Myocyte (in vitro differentiated cells): ENCODE measurements around the gene CNOT9. TPM values are rescaled to one million over a fixed set of nuclear protein-coding genes. Genes with fewer than 3 reads are reported as not detected.

Experiments
- DNase-seq: peaks from one replicate; pipeline ENCODE4 v3.0.0-alpha.2; 2012; ENCODE audit warnings: low read depth
- total RNA-seq: library from RNA; depleted of rRNA; stranded (reverse); fragments of >200 nt; gene quantifications from 2 replicates; pipeline ENCODE4 v1.2.3, GENCODE V29; 2014

CNOT9 gene
- total RNA-seq, 1 donor from 2014 or later, result 60.4 TPM

DNA sequence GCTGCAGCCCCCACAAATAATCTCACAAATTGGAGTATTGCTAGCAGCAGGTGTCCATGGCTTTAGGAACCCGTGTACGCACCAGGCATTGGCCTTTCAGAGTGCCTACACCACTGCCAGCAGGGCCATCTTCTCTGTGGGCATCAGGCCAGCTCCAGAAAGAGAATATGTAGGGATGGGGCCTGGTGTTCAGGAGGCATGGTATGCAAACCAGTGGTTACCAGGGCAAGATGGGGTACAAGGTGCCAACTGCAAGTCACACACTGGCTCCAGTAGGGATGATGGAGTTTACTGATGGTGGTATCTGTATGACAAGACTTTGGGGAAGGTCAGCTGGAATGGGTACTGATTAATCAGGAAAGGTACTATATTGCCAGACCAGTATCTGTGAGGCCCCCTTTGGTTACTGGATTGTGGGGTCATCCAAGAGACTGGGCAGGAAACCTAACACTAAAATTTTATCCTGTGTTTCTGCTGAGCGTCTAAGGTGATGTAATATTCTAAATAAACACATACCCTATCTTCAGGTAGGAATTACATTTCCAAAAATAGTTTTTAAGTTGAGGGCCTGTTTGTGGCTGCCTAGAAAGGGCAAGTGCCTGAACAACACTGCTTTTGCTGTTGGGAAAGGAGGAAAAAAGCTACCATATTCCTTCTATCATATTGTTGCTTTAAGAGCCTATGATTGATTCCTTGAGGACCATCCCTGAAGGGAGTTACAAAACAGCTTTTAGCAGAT lies 9.0 kb downstream of the CNOT9 start:
- peak; percentile 26 for DNase-seq

DNA sequence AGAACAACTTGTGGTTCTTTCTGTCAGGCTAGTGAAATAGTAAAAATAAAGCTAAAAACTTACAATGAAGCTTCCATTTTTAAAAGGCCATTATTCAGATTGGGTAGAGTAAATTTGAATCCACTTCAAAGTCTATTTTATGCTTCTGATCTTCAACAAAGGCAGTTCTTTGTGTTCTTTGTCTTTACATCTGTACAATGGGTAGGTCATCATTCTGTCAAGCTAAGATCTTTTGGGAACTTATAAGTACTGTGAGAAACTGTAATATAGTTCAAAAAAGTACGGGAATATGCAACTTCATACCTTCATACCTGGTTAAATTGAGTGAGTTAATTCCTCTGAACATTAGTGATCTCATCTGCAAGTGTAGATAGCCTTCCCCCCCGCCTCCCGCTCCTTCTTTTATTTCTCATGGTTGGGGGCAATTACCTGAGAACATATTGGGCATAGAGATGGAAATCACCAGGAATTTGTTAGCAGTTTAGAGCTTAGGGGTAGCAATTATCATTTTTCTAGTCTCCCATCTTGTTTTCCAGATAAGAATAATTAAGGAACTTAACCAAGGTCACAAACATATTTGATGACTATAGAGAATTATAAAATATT lies 9.7 kb downstream of the CNOT9 start:
- no peak for DNase-seq

DNA sequence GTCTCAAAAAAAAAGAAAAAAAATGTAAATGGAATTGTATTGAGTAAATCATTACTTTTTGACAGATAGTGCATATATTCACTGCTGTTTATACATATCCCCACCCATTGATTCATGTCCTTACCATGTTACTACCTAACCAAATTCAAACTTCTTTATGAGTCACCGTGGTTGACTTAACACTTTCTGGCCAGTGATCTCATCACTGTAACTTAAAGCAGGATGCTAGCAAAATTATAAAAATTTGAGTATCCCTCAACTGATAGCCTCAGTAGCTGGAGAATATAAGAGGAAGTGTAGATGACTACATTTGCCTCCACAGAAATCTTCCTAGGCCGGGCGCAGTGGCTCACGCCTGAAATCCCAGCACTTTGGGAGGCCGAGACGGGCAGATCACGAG lies 13.4 kb downstream of the CNOT9 start:
- DNase-seq, result no peak

DNA sequence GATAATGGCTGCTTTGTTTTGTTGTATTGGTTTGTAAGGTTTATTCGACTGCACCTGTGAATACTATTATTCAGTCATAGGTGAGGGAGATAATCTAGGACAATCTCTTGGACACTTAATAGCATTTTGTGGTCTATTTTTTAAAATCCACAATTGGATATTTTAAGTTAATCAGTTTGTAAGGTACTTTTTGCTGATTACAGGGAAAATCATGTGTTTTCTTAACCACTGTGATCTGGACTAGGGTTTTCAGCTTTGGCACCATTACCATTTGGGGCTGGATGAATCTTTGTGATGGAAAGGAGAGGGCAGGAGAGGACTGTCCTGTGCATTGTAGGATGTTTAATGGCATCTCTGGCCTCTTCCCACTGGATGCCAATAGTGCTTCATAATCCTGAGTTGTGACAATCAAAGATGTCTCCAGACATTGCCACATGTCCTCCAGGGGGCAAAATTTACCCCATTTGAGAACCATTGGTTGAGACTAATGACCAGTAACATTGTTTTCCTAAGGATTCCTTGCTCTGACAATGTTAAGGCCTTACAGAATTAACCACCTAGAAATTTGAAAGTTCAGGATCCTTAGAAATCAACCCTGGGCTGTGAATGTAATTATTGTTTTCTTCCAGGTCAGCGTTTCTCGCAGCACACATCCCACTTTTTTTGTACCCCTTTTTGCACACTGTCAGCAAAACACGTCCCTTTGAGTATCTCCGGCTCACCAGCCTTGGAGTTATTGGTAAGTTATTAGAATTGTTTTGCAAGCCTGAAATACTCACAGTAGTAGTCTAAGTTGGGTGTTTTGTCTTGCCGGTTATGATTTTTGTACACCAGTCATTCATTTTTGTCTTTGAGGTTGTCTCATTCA lies 15.6 kb downstream of the CNOT9 start:
- DNase-seq, result no peak

DNA sequence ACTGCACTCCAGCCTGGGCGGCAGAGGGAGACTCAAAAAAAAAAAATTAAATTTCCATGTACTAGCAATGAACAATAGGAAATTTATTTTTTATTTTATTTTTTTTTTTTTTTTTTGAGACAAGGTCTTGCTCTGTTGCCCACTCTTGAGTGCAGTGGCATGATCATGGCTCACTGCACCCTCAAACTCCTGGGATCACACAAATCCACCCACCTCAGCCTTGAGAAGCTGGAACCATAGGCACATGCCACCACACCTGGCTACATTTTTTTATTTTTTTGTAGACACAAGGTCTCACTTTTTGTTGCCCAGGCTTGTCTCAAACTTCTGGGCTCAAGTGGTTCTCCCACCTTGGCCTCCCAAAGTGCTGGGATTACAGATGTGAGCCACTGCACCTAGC lies 16.9 kb downstream of the CNOT9 start:
- no peak for DNase-seq

DNA sequence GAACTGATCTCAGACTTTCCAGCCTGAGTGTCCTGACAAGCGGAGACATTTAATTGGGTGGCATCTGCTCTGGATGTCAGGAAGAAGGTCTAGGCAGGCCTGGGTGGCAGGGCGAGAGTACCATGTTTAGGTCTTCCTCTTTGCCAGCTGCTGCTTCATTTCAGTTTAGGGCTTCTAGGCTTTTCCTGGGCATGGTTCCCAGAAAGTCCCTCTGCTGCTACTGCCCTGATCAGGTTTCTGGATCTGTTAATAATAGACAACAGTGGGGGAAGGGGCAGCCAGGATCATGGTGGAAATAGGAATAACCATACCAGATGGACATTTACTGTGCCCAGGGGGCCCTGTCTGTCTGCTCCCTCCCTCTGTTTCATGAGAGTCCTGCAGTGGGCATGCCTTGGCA lies 36.8 kb downstream of the CNOT9 start:
- peak; percentile 99 for DNase-seq

DNA sequence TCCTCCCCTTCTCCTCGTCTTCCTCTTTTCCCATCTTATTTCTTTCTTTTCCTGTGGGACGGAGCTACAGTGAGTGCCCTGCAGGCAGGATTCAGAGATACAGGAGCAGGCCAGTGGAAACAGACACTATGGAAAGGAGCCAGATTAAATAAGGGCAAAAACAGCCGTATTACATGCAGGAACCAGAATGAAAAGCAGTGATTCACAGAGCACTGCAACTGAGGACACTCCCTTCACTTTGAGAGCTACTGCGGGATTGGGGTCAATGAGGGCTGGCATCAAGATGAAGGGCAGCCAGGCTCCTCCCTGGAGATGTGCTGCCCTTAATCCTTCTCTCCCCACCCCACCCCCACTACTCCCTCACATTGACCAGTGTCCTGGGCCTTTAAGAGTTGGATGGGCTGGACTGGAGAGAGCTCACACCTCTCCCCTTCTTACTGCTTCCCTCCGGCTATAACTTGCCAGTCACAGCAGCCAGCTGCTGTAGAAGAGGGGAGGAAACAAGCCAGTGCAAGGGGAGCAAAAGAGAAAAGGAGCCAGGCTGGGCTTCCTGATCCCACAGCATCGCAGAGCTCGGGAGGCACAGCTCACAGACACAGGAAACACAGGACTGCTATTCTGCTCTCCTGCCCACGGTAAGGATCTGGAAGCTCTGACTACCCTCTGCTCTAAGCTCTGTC lies 38.9 kb downstream of the CNOT9 start, which contains the start of gene PLCD4:
Gene PLCD4 (plus strand): TSS at position 464 of the 680 bp plus-strand sequence. CDS start 7,841 bp downstream, outside the sequence.
- DNase-seq, result peak; percentile 96

DNA sequence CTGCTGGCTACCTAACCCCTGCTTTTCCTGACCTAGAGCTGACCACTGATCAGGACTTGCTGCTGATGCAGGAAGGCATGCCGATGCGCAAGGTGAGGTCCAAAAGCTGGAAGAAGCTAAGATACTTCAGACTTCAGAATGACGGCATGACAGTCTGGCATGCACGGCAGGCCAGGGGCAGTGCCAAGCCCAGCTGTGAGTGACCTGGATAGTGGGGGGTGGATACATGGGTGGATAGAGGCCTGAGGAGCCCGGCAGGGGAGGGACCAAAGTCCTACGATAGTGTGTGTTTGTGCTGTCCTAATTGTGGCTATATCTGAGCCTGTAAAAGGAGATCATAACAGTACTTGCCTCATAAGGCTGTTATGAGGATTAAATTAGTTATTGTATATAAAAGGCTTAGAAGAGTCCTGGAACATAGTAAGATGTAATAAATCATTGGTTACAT lies 47.3 kb downstream of the CNOT9 start:
- DNase-seq, result no peak

DNA sequence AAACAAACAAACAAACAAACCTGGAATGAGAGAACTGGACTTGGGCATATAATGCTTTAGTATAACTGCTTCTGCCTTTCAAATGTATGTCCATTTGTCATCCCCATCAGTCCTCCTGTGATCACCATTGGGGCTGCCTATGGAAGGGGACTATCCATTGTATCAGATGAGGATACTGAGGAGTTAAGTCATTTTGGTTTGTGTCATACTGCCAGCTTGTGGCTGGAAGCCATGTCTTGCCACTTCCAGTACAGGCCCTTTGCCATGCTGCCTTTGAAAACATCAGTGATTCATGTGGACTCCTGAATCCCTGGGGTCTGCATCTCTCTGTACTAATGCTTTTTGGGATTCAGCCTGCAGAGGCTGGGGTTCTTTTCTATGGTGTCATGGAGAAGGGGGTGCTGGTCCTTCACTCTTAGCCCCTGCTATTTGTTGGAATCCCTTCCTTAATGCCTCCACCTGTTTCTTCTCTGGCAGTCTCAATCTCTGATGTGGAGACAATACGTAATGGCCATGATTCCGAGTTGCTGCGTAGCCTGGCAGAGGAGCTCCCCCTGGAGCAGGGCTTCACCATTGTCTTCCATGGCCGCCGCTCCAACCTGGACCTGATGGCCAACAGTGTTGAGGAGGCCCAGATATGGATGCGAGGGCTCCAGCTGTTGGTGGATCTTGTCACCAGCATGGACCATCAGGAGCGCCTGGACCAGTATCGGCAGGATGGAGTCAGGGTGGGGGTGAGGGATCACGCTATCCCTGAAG lies 49.6 kb downstream of the CNOT9 start:
- DNase-seq, result peak; percentile 28

DNA sequence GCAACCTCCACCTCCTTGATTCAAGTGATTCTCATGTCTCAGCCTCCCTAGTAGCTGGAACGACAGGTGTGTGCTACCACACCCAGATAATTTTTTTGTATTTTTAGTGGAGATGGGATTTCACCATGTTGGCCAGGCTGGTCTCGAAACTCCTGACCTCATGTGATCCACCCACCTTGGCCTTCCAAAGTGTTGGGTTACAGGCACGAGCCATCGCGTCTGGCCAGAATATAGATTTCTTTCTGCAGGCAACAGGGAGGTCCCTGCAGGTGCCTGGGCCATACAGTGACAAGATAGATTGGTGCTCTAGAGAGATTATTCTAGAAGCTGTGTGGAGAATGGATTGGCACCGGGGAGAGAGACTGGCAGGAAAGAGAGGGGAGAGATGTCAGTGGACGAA lies 52.4 kb downstream of the CNOT9 start:
- no peak for DNase-seq

DNA sequence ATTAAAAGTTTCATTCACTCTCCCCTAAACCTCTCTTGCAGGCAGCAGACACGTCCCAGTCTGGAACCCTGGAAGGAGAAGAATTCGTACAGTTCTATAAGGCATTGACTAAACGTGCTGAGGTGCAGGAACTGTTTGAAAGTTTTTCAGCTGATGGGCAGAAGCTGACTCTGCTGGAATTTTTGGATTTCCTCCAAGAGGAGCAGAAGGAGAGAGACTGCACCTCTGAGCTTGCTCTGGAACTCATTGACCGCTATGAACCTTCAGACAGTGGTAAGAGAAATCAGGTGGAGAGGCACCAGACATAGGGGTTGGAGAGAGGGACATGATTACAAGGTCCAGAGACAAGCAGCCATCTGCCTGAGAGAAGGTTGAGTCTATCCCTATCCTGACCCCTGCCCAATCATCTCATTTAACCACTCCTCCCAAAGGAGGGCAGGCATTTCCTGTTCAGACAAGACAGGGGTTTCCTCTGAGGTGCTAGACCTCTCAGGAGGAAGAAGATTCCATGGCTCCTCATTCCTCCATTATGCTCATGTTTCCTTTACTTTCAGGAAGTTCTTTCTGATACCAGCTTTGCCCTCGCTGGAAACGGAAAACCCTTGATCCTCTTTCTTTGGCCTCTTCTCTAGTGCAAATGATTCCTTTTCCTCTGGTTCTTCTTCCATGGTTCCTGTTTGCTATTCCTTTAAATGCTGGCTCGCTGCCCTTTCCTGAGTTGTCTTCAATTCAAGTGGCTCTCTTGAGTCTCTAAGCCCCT lies 54.1 kb downstream of the CNOT9 start:
- DNase-seq, result no peak

DNA sequence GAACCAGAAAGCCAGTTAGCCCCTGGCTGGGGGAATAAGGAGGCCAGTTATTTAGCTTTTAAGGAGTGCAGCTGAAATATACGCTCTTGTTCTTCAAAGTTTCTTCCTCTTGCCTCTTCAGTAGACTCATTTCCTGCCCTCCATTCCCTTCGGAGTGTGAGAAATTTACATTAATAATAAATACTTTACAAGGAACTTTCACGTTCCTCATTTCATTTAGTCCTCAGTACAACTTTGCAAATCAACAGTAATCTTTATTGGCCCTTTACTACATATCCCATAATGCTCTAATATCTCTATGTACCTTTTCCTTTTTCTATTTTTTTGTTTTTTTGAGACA lies 54.7 kb downstream of the CNOT9 start:
- DNase-seq, result no peak

DNA sequence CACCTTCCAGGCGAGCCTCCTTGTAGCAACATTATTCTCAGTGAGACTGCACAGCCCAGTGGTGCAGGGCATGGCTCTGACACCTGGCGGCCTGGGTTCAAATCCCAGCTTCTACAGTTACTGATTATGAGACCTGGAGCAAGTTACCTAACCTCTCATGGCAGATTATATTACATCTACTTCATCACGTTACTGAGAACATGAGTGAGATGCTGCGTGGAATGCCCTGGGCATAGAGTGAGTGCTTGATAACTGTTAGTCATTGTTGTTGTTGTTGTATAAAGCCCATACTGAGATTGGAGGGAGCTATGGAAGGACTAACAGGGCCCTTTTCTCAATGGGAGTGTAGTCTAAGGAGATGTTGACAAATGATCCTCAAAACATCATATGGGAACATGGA lies 57.7 kb downstream of the CNOT9 start:
- no peak for DNase-seq

DNA sequence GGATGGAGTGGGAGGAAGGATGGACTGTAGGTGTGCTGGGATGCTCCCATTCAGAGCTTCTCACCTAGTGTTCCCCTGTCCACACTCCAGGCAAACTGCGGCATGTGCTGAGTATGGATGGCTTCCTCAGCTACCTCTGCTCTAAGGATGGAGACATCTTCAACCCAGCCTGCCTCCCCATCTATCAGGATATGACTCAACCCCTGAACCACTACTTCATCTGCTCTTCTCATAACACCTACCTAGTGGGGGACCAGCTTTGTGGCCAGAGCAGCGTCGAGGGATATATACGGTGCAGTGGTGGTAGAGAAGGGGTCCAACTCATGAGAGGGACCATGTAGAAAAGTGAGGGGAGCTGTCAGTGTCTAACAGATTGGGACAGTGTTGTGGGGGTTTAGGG lies 59.3 kb downstream of the CNOT9 start:
- no peak for DNase-seq

DNA sequence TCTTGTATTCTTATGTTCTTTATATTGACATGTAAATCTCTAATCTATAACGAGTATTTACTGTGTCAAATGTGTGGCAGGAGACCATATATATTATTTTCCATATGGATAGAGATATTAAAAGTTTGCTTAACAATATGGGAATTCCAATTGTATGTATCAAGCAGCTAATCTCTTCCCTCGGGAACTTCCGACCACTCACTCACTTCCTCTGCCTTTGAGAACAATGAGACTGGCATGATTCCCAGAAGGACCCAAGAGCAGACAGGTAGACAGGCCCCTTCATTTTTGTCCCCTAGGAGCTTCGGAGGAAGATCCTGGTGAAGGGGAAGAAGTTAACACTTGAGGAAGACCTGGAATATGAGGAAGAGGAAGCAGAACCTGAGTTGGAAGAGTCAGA lies 63.2 kb downstream of the CNOT9 start:
- no peak for DNase-seq

DNA sequence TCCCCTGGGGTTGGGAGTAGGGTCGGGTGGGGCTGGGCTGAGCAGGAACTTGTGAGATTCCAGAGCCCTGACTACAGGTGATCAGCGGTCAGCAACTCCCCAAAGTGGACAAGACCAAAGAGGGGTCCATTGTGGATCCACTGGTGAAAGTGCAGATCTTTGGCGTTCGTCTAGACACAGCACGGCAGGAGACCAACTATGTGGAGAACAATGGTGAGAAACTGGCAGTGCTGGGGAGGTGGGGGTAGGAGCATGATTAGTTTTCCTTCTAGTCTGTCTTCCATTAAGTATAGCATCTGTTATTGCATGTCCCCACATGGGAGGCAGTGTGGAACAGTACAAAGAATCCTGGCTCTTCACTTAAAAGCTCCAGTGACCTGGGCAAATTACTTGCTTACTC lies 67.1 kb downstream of the CNOT9 start:
- no peak for DNase-seq

DNA sequence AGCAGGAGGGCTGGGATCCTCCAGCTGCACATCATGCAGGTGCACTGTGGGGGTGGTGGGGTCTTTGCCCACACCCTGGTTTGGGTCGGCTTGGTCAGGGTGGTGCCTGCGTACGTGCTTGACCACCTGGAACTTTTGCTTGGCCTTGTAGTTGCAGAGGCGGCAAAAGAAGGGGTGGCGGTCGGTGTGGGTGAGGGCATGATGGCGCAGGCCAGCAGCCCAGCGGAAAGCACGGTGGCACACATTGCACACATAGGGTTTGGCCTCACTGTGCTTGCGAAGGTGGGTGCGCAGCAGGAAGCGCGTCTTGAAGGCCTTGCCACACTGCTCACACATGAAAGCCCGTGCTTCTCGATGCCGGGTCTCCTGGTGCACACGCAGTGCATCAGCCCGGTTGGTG lies 69.7 kb downstream of the CNOT9 start:
- no peak for DNase-seq

DNA sequence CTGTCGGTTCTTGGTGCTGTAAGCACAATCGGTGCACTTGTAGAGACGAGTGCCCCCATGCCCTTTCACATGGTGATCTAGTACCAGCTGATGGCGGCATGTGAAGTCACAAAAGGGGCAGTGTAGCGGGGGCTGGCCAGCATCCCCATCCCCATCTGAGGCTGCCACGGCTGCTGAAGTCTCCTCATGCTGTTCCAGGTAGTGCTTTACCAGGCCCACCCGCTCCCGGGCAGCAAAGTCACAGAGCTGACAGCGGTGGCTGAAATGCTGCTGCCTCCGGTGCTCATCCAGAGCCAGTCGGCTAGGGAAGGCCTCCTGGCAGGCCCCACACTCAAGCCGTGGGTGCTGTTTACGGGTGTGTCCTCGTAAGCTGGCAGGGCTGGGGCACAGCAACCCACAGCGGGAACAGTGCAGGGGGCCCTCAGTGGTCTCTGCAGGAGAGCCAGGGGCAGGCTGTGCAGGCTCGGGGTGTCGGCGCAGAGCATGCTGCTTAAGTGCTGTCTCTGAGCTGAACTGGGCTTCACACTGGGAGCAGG lies 73.5 kb downstream of the CNOT9 start:
- DNase-seq, result no peak

DNA sequence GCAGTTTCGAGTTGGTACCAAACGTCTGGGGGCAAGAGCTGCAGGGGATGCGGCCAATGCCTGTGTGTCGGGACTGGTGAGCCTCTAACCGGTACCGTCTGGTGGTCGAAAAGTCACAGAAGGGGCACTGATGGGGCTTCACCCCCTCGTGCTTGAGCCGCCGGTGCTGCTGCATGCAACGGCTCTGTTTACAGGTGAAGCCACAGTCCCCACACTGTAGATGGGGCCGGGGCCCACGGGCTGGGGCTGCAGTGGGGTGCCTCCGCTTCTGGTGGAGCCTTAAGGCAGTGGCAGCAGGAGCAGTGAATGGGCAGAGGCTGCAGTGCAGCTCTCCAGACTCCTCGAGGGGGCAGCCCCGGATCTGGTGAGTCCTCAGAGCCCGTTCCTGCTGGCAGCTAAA lies 74.1 kb downstream of the CNOT9 start:
- no peak for DNase-seq
